Epidermal melanocyte (primary cell): ENCODE data around the gene CINP.

Source experiments
- DNase-seq: peaks from one replicate; pipeline ENCODE4 v3.0.0; 2011; ENCODE audit warnings: low spot score; ENCODE audit not compliant: insufficient read length

CINP gene

DNA sequence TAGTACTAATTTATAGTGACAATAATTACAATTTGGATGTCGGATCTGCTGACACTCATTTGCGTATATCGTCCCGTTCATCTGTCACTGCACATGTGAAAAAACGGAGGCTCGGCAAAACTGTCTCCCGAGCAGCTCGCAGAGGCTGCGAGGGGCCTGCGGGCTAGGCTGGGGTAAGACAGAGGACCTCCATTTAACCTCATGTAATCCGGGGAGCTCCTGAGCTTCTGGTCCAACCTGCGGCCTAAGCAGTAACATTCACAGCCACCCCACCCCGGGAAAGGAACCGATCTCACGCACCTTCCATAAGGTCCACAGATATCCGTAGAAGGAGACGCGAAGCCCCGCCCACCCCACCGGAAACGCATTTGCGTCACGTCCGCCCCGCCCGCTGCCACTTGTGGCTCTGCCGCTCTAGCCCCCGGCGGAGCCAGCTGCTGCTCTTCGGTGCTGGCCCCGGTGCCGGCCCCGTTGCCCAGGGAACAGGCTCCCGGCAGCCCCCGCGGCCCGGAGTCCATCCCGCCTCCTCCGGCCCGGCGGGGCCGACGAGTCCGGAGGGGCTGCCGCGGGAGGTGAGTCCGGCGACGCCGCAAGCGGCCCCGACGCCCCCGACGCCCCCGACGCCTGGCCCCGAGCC lies at the start of gene CINP, which contains the start of gene TECPR2:
Gene CINP, minus strand, starts transcription at position 346 of the 637 bp plus-strand sequence. Its CDS starts 39 bp downstream, at position 307.
Gene TECPR2, plus strand, starts transcription at position 397 of the 637 bp plus-strand sequence. CDS start 13,781 bp downstream, outside the sequence.
- peak; percentile 85 for DNase-seq

DNA sequence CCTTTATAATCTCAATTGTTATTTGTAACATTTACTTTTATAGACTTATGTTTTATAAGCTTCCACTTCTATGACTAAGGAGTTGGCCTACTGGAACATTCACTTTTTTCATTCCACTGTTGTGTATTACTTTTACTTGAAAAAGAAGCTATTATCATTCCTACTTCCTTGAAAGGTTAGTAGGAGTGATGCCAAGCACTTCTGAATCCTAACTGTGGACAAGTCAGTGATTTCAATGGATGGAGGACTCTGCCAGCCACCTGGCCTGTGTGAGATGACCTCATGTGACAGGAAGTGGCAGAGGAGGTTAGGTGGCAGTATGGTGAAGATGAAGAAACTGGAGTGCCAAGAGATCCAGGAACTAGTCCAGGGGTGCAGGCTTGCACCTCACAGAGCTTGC lies 46.0 kb upstream of the CINP start:
- DNase-seq, result no peak

DNA sequence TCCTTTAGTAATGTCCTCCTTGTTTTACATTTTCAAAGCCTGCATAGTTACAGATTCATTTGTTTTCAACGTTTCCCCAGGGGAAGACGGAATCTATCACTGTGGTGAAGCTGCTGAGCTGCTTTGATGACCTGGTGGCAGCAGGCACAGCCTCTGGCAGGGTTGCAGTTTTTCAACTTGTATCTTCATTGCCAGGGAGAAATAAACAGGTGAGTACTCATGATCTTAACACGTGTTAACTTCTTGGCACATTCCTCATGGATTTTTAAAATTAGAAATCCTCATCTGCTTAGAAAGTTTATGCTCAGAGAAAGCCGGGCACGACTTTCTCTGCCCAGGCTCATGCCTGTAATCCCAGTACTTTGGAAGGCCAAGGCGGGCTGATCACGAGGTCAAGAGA lies 44.6 kb upstream of the CINP start:
- DNase-seq, result no peak

DNA sequence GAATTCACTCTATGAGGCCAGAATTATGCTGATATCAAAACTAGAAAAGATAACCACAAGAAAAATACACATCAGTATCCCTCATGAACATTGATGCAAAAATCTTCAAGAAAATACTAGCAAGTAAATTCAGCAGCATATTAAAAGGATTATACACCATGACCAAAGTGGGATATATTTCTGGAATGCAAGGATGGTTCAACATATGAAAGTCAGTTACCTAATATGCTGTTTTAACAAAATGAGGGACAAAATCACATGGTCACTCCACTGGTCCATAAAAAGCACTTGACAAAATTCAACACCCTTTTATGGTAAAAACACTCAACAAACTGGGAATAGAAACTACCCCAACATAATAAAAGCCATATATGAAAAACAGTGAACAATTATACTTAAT lies 40.3 kb upstream of the CINP start:
- DNase-seq, result no peak

DNA sequence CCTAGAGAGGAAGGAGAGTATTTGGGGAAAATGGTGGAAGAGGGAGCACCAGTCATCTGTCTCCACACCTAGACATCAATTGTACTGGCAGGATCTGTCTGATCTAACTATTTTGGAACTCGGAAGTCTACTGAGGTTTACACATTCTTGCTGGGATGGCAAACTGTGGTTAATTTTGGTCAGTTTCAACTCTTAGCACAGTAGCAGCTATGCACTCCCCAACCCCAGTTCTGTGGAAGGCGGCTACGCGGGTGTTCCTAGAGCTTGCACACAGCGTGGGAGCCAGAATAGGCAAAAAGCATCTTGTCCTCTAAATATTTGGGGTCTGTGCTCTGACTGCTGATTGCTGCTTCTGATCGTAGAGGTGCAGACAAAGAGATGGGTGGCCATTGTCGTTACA lies 33.8 kb upstream of the CINP start:
- no peak for DNase-seq

DNA sequence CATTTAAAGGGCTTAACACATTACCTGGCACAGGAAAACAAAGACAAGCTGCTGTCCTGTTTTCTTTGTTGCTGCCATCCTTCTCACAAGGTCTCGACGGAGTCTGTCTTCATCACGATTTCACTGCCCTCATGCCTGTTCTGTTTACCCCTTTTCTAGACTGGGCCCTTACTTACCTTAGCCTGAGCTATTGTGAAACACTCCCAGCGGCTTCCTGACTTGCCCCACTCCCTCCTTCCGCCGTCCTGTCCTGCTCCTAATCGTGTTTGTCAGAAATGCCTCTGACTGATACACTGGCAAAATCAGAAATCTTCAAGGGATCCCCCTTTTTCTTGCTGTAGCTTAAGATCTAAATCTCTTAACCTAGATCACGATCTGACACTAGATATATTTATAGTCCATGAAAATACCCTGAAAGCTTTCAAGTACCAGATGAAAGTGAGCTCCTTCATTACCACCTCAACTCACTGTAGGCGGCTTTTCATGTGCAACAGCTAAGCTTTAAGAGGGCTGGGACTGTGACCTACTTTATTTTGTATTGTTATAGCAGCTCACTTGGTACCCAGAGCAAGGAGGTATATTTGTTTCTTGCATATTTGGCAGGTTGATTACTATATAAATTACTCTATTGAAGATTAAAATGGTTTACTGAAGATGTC lies 32.2 kb upstream of the CINP start:
- DNase-seq, result no peak

DNA sequence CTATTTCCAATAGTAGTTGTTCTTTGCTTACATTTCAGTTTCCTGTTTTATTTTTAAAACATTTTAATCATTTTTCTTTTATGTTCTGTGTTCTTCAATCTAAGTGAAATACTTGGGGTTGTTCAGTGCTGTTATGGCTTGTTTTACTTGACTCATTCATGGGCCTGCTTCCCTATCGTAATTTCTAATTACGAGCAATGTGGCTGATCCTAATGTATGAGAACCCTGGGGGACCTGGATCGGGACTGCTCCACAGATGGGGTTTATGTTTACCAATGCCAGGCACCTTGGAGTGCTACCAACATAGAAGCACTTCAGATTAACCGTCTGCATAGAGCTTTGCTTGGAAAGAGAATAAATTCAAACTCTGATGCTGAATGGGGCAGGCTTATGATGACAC lies 29.8 kb upstream of the CINP start:
- DNase-seq, result no peak

DNA sequence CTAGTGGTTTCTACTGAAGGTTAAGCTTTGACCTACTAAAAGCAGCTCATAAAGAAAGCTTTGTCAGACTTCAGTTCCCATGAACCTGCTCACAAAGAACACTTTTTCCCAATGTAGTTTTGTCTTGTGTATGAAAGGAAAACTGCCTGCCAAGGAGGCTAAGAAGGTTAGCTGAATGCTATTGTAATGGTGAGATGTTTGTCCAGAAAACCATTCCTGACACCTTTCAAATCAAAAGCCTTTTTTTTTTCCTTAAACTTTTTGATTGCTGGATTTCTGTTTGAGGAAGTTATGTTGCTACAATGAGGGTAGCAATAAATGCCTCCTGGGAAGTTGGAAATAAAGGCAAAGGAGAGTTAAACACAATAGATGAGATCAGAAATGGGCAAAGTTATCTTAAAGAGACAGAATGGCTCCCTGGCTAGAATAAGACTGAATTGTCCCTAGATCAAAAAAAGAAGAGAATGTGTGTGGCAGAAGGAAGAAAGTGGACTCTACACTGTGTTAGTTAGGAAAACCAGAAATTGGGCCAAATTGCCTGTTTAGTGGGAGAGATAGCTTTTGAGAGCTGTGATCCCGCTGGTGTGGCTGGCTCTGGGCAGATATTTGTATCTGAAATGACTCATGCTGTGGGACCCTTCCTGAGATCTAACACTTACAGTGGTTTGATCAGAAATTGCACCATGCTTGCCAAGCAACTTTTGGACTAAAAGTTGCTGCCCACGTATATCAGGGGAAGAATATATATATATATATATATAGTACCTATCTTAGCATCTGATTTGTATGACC lies 27.6 kb upstream of the CINP start:
- no peak for DNase-seq

DNA sequence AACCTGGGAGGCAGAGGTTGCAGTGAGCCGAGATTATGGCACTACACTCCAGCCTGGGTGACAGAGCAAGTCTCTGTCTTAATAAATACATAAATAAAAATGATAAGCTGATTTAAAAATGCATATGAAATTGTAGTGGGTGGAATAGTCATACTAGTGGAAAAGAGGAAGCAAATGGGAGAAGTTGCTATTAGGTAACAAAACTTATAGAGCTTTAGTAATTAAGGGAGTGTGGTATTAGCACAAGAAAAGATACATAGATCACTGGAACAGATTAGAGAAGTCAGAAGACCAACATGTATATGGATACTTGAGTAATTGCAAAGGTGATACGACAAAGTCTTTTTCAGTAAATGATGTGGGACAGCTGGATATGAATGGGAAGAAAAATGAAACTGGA lies 26.6 kb upstream of the CINP start:
- DNase-seq, result no peak

DNA sequence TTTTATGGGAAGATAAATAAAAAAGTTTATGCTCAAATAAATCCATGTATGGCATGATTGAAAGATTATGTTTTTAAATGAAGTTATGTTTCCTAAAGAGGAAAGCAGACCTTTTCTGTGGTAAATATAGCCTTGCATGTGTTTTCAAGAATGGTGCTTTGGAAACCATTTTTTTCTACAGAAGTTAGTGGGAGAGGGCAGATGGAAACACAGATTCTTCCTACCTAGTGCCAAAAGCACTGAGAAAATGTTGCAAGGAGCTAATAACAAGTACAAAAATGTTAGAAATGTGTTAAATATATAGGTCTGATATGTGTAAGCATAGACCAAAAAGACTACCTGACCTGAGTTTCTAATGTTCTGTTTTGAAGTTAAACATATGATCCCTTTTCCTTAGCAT lies 24.4 kb upstream of the CINP start:
- DNase-seq, result no peak

DNA sequence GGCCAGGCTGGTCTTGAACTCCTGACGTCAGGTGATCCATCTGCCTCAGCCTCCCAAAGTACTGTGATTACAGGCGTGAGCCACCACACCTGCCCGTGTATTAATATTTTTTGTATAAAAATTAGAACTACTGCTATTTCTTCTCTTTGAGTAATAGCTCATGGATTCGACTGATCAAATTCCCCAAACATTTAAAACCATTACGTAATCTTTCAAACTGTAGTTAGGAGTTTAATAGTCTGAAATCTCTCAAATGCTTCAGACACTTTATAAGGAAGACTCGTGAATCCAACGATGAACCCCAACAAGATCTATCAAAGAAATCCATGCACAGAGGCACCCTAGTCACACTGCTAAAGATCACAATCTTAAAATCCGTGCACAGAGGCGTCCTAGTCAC lies 16.1 kb upstream of the CINP start:
- no peak for DNase-seq

DNA sequence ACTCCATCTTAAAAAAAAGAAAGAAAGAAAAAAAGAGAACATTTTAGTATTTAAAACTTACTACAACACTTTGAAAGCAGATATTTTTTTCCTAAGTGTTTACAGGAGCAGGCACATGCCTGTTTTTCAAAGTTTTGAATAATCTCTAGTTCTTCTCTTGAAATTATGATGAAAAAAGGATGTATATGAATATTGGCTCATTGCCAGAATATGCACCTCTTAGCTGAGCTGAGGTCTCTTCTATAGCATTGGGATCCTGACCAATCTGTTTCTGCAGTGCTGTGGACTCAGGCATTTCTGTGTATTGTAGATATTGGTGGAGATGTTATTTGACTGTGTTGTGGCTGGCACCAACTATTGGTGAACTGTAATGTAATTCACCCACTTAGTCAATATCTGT lies 15.0 kb upstream of the CINP start:
- no peak for DNase-seq

DNA sequence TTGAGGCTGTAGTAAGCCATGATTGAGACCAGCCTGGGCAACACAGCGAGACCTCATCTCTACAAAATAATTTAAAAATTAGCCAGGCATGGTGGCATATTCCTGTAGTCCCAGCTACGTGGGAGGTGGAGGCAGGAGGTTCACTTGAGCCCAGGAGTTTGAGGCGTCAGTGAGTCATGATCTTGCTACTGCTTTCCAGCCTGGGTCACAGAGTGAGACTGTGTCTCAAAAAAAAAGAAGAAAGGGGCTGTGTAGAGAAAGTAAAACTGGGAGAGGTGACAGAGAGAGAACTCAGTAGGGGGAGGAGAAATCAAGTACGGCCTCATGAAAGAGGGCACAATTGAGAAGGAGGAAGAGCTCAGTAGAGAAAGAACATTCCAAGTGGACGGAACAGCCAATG lies 12.4 kb upstream of the CINP start:
- DNase-seq, result no peak

DNA sequence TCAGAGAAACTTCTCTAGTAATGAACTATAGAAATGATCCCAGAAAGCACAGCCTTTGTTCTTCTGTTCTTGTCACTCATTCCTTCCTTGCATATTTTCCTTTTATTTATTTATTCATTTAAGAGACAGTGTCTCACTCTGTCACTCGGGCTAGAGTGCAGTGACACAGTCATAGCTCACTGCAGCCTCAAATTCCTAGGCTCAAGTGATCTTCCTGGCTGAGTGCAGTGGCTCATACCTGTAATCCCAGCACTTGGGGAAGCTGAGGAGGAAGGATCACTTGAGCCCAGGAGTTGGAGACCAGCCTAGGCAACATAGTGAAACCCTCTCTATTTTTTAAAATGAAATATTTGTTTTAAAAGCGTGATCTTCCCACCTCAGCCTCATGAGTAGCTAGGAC lies 11.6 kb upstream of the CINP start:
- no peak for DNase-seq

DNA sequence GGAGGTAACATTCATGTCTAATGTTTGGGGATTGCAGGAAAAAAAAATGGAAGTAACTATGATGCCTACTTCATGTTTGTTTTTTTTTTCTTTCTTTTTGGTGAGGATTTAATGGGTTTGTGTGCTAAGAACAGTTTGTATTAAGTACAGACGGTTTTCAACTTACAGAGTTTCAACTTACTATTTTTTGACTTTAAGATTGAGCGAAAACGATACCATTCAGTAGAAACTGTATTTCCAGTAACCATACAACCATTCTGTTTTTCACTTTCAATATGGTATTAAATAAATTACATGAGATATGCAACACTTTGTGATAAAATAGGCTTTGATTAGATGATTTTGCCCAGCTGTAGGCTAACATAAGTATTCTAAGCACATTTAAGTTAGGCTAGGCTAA lies 10.4 kb upstream of the CINP start:
- no peak for DNase-seq

DNA sequence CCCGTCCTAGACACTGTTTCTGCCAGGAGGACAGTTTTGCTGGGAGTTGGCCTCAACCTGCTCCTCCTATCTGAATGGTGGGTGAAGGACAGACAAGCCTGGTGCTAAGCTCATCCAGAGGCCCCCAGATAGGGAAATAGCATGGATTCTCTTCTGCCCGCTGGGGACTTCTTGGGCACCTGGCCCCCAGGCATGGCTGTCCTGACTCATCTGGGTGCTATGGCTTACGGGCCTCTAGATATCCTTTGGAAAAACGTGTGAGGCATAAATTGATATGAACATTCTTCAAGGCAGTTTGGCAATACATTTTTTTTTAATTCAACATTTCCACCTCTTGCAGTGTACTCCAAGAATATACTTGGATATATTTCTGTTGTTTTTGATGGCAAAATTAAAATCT lies 8.7 kb upstream of the CINP start:
- no peak for DNase-seq

DNA sequence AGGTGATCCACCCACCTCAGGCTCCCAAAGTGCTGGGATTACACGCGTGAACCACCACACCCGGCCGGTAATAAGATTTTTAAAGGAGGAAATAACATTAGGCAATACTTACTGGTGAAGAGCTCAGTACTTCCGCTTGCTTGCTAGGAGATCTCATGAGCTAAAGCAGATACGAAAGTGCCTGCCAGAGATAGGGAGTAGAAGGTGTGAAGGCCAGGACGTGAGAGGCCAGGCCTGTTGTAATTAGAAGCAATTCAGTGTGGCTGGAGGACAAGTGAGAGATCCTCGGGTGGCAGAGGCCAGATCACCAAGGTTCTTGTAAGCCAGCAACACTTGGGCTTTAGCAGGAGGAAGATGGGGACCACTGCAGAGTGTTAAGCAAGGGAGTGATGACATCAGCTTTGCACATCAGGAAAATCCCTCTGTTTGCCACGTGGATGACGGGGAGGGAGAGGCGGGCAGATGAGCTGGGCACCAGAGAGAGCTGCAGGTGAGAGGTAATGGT lies 7.7 kb upstream of the CINP start:
- no peak for DNase-seq

DNA sequence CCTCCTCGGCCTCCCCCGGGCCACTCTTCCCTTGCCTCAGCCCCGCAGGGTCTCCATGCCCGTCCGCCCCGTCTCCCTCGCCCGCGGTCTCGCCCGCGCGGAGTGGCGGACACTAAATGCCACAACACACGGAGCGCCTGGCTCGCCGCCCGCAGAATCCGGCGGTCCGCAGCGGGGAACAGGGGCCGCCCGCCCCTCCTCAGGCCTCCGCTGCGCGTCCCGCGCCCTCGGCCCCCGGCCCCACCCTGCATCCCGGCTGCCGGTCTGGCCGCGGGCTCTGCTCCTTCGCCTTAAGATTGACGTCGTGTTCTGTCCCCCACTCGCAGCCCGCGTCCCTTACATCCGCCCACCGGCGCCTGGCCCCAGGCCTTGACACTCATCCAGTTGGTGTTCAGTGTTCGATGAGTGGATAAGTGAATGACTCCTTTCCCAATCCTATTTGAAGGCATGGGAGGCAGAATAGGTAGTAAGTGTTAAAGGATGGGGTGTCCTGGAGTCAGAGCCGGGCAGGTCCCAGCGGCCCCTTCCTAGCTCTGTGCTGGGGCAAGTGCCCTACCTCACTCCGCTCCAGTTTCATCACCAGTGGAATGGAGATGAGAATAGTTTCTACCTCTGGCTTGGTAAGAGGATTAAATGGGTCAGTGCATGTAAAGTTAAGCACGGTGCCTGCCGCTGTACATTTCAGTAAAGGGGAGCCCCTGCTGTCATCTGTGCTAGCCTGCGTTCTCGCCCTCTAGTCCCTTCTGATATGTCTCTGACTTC lies 673 bp upstream of the CINP start:
- no peak for DNase-seq

DNA sequence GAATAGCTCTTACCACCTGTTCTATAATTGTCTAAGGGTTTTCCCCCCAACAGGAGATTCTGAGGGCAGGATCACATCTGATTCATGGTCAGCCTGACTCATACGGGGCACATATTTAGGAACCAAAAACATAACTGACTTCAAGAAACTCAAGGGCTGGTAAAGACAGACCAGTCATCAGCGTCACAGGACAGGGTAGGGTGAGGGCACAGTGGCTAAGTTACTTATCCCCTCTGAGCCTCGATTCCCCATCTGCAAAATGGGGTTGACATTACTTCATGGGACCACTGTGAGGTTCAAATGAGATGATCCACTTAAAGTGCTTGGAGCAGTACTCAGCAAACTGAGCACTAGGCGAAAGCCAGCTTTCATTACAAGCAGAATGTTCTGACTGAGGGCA lies 606 bp downstream of the CINP start:
- DNase-seq, result no peak

DNA sequence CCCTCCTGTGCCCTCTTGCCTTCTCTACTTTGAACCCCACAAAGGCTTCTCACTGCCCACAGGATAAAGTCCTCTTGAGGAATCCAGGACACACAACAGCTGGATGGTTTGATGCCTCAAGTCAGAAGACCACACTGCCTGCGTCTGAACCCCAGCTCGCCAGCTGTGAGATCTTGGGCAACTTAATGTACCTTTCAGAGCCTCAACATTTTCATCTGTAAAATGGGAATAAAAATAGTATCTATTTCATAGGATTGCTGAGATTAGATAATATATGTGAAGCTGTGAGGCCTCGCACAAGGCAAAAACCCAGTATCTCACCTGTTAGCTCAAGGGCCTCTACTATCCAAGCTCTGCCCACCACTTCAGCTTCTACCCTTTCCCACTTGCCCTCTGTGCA lies 2.3 kb downstream of the CINP start:
- no peak for DNase-seq

DNA sequence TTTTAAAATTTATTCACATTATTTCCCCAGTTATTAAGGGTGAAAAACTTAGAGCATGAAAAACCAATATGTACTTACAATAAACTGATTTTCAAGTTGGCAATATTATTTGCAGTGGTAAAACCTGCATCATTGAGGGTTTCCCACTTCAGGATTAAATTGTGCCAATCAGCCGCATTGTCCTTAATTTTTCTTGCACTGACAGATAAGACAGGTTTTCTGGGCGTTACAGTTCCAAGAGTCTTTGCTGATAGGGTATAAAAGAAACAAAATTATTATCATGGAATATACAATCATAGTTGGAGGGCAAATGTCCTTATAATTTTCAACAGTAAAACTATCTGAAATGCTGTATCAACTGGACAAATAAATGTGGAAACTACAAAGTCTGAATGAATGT lies 3.3 kb downstream of the CINP start:
- no peak for DNase-seq

DNA sequence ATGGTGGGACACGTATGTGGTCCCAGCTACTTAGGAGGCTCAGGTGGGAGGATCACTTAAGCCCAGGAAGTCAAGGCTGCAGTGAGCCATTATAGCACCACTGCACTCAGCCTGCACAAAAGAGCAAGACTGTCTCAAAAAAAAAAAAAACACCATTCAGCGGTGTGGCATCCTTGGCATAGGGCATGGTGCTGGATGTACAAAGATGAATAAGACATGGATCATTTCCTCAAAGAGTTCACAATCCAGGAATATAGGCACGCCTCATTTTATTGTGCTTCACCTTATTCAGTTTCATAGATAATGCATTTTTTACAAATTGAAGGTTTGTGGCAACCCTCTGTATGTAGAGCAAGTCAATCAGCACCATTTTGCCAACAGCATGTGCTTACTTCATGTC lies 6.4 kb downstream of the CINP start:
- DNase-seq, result no peak
